NCI-H82 treated with DMSO at 0.1 percent for 48 hours (cell line): ENCODE measurements around the gene HUS1B.
"Not testable (repeated sequence)": the region's sequence is repeated elsewhere in the genome, so short reads cannot be mapped to it uniquely, and the experiment has no call there.

Experiments
- DNase-seq: peaks from one replicate; lab custom pipeline; 2025; ENCODE audit not compliant: unreplicated experiment; lab: John Stamatoyannopoulos, UW

The HUS1B gene

GRCh38 chr6:679282-679681 is 22.4 kb upstream of the HUS1B start:
- no peak for DNase-seq

- no peak for DNase-seq
Observed at GRCh38 chr6:678520-678919, 21.6 kb upstream of the HUS1B start.

GRCh38 chr6:677919-678318 is 21.0 kb upstream of the HUS1B start:
- DNase-seq: no peak

DNA sequence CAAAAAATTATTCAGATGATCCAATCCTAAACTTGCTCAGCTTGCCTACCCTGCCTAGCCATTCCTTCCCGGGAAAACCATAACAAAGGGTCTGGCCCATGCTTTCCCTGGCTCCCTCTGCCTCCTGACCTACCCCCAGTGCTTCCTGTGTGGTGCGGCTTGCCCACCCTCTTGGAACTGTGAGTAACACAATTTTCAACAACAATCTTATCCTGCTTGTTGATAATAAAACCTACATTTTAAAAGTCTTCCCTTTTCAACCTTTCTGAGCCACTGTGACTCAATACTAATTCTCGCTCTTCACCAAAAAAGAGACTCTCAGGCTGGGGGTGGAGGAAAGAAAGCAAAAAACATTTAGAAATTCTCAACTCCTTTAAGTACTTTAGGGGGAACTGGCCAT is 18.1 kb upstream of the HUS1B start:
- DNase-seq: no peak

- no peak for DNase-seq
Observed at GRCh38 chr6:674406-674805, 17.5 kb upstream of the HUS1B start.

DNA sequence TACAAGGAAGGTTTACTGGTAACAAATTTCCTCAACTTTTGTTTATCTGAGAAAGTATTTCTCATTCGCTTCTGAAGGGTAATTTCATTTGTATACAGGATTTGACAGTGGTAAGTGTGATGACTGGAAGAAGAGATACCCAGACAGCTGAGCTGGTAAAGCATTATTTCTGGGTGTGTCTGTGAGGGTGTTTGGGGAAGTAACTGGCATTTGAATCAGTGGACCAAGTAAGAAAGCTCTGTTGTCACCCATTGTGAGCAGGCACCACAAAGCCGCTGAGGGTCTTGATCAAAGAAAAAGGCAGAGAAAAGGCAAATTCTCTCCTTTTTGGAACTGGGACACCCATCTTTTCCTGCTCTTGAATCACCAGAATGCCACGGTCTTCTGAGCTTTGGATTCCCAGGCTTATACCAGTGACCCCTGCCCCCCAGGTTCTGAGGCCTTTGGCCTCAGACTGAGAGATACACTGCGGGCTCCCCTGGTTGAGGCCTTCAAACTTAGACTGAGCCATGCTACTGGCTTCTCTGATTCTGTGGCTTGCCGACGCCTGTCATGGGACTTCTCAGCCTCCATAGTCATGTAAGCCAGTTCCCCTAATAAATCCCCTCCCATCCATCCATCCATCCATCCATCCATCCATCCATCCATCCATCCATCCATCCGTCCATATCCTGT is 10.5 kb upstream of the HUS1B start:
- no peak for DNase-seq

GRCh38 chr6:665403-666267 is 8.7 kb upstream of the HUS1B start:
- no peak for DNase-seq

GRCh38 chr6:663788-664187 is 6.9 kb upstream of the HUS1B start:
- DNase-seq: not testable (repeated sequence)

DNA sequence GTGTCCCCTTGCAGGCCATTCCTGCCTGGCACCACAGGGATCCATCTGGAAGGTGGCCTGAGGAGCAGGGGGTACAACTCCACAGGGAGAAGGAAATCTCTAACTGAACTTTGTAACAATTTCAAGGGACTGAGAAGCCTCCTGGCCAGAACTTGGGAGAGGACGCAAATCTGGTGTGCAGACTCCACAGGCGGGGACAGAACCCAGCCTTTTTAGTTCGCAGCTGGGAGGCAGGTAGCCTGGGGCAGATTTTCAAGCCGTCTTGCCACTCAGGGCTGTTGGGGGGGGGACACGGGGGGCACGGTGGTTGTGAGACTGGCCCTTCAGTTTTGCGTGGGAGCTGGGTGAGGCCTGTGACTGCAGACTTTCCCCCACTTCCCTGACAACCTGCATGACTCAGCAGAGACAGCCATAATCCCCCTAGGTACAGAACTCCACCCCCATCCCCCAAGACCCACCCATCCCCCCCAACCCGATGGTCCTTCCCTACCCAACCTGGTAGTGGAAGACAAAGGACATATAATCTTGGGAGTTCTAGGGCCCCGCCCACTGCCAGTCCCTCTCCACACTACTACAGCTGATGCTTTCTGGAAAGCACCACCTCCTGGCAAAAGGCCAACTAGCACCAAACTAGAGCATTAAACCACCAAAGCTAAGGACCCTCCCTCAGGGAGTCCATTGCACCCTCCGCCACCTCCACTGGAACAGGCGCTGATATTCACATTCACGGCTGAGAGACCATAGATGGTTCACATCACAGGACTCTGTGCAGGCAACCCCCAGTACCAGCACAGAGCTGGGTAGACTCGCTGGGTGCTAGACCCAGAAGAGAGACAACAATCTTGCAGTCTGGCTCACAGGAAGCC is 3.0 kb upstream of the HUS1B start:
- DNase-seq: peak; percentile 37

GRCh38 chr6:658244-658643 is 1.3 kb upstream of the HUS1B start:
- DNase-seq: no peak

- no peak for DNase-seq
Observed at GRCh38 chr6:657743-658142, 843 bp upstream of the HUS1B start.

GRCh38 chr6:654136-654535 is 2.8 kb downstream of the HUS1B start:
- DNase-seq: no peak

GRCh38 chr6:652865-653264 is 4.0 kb downstream of the HUS1B start:
- no peak for DNase-seq

DNA sequence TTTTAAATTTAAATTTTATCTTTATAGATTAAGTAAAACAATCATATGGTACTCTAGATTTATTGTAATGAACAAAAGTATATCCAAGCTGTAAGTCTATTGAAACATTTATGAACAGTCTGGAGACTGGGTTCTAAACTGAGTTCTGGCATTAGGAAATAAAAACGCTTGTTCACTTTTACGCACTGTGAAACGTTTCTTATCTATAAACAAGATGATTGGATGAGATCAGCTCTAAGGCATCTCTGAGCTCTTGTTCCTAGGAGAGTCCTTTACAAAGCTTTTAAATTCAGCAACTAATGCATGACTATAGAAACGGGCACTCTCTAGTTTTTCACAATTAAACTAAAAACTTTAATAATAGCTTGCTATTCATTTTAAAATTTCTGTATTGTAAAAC is 6.8 kb downstream of the HUS1B start:
- no peak for DNase-seq

GRCh38 chr6:642805-643204 is 14.1 kb downstream of the HUS1B start:
- DNase-seq: no peak

GRCh38 chr6:641225-641985 is 15.5 kb downstream of the HUS1B start:
- no peak for DNase-seq

- DNase-seq: no peak
Observed at GRCh38 chr6:636488-636887, 20.4 kb downstream of the HUS1B start.

GRCh38 chr6:635233-635632 is 21.7 kb downstream of the HUS1B start:
- DNase-seq: no peak

DNA sequence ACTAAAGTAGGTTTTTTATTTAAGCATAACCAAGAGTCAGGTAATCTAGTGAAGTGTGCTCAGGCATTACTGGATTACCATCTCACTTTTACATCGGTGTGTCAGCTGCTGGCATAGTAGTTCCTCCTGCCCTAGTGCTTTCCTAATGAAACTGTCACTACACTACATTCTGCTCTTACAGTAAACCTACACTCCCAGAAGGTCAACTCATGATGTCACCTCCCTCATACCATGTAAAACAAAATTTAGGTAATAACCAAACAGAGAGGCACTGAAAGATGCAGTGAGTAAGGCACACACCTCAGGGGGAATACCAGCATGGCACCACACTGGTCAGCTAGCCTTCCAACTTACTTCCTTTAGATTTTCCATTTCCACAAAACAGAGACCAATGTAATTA is 23.3 kb downstream of the HUS1B start:
- DNase-seq: no peak

GRCh38 chr6:628766-629165 is 28.1 kb downstream of the HUS1B start:
- DNase-seq: no peak

GRCh38 chr6:626236-626635 is 30.7 kb downstream of the HUS1B start:
- no peak for DNase-seq
